Psoas muscle (tissue), 8 donors: ENCODE results near the gene COL23A1. TPM values are rescaled to one million over a fixed set of nuclear protein-coding genes. Genes with fewer than 3 reads are reported as not detected.

Source experiments
- ATAC-seq, 4 donors: fragments of 200-7000 bp; cut with Tn5 transposase; one replicate each; pipeline ENCODE4 v1.9.1; 2020; ENCODE audit warnings: moderate library complexity in 3 of 4, mild to moderate bottlenecking in 2 of 4
- DNase-seq, 2 donors: peaks; one replicate each; pipeline ENCODE4 v3.0.0-alpha.2; 2020
- H3K27ac ChIP-seq: fragments of 200-600 bp; one replicate; pipeline ENCODE4 v1.8.0; 2022
- H3K27me3 ChIP-seq, 3 donors: fragments of 200-600 bp in 1 of 3; one replicate each; pipeline versions ENCODE4 v1.6.1 to v1.8.0; 2013 to 2022; ENCODE audit warnings: low read length in 2 of 3, mild to moderate bottlenecking in 2 of 3, moderate library complexity in 1 of 3; ENCODE audit not compliant: insufficient read depth in 3 of 3
- H3K36me3 ChIP-seq, 2 donors: fragments of 200-600 bp in 1 of 2; one replicate each; pipeline versions ENCODE4 v1.6.1 to v1.8.0; 2013 to 2022; ENCODE audit warnings: low read depth in 1 of 2, mild to moderate bottlenecking in 1 of 2, moderate library complexity in 1 of 2; ENCODE audit not compliant: insufficient read depth in 1 of 2
- H3K4me1 ChIP-seq: fragments of 200-600 bp; one replicate; pipeline ENCODE4 v1.8.0; 2022
- H3K4me3 ChIP-seq: fragments of 200-600 bp; one replicate; pipeline ENCODE4 v1.8.0; 2022; ENCODE audit warnings: mild to moderate bottlenecking
- H3K9me3 ChIP-seq: fragments of 200-600 bp; one replicate; pipeline ENCODE4 v1.8.0; 2022
- CTCF ChIP-seq: fragments of 200-600 bp; IDR thresholded peaks from one replicate; pipeline ENCODE4 v1.8.0; 2022; ENCODE audit warnings: antibody characterized with exemption
- WGBS, 3 donors: extraction: QIAGEN DNeasy Blood & Tissue Kit; methylation state at CpG; one replicate each; pipeline versions ENCODE4 v1.1.6 to v1.1.7; 2013; 5-methylcytosine and 5-hydroxymethylcytosine counted together
- intact Hi-C, 2 donors: fragments of 100-400 bp; cut with DNase I; formaldehyde crosslinking; loops; one replicate each; pipeline versions ENCODE4 v1.11.0 to v1.14.2; 2022
- polyA plus RNA-seq, 3 donors: library from polyadenylated mRNA; stranded (reverse); fragments of 200-250 nt; gene quantifications; one replicate each; pipeline ENCODE4 v1.2.3, GENCODE V29; 2013
- total RNA-seq, 4 donors: library from RNA; stranded (reverse); fragmentation: NEBNext Ultra II Directional in 2 of 4; extraction: Animal tissue kit (Norgen Biotek cat#: 25700) in 2 of 4; gene quantifications; one replicate each; pipeline versions ENCODE4 v1.2.1 to v1.2.4, GENCODE V29; 2021 to 2023
- donor health status: healthy with polysubstance abuse.
- donor health status: DM: no; HTN: no; CAD: no; lungs with moderate emphysema.
- donor health status: Bipolar disorder and iron deficiency.
- donor health status: healthy.
- donor health status: DM: yes; HTN: yes; CAD: no.
- donor health status: DM: no; HTN: no; CAD: no.
- donor health status: DM: no; HTN: no; CAD: no.
- donor health status: DM: yes; HTN: yes; CAD: no.

The COL23A1 gene
- total and polyA plus RNA-seq, 7 donors: 0.66 to 3.0 (median 1.2) TPM

- 83 to 86% (median 86%) methylated on average over 7 of the region's 7 CpGs for WGBS, 3 donors
- Histone ChIP-seq H3K27me3 (peaks cover 0 to 3% (median 0%) of the 10 kb centered on the region in 3 donors), H3K27ac (no peak overlapping the region), H3K4me3 (no peak overlapping the region), H3K9me3 (no peaks in the 10 kb centered on the region), H3K4me1 (no peaks in the 10 kb centered on the region), H3K36me3 (no peaks in the 10 kb centered on the region)
- intact Hi-C loops: no loop called here
- DNase-seq (no peak), ATAC-seq (no peak)
- no peak for TF ChIP-seq CTCF
Measured at GRCh38 chr5:178440181-178440580, 150.0 kb downstream of the COL23A1 start.

- WGBS, 3 donors: 45 to 50% (median 48%) methylated on average over 16 of the region's 16 CpGs
- no peak for TF ChIP-seq CTCF
- Histone ChIP-seq H3K4me3 (no peak overlapping the region), H3K27me3 (peaks cover 0 to 3% (median 0%) of the 10 kb centered on the region in 3 donors), H3K36me3 (no peaks in the 10 kb centered on the region), H3K27ac (no peak overlapping the region), H3K4me1 (no peaks in the 10 kb centered on the region), H3K9me3 (no peaks in the 10 kb centered on the region)
- intact Hi-C loops: no loop called here
- ATAC-seq: no peak
- DNase-seq: no peak
Measured at GRCh38 chr5:178439493-178440180, 150.6 kb downstream of the COL23A1 start.

GRCh38 chr5:178438796-178439195 lies 151.4 kb downstream of the COL23A1 start:
- 78 to 86% (median 79%) methylated on average over 6 of the region's 6 CpGs for WGBS, 3 donors
- no peak for TF ChIP-seq CTCF
- no peaks in the 10 kb centered on the region for H3K4me1 ChIP-seq
- no peak overlapping the region for H3K27ac ChIP-seq
- DNase-seq (no peak), ATAC-seq (no peak)
- intact Hi-C loops: no loop called here
- H3K27me3 ChIP-seq: peaks cover 0 to 3% (median 0%) of the 10 kb centered on the region in 3 donors
- H3K36me3 ChIP-seq: no peaks in the 10 kb centered on the region
- no peak overlapping the region for H3K4me3 ChIP-seq
- no peaks in the 10 kb centered on the region for H3K9me3 ChIP-seq

GRCh38 chr5:178437386-178438075 lies 152.7 kb downstream of the COL23A1 start:
- H3K4me1 ChIP-seq: no peaks in the 10 kb centered on the region
- H3K9me3 ChIP-seq: no peaks in the 10 kb centered on the region
- 92 to 94% (median 94%) methylated on average over 8 of the region's 8 CpGs for WGBS, 3 donors
- H3K36me3 ChIP-seq: no peaks in the 10 kb centered on the region
- no peak overlapping the region for H3K4me3 ChIP-seq
- intact Hi-C loops: no loop called here
- peaks cover 0 to 3% (median 0%) of the 10 kb centered on the region in 3 donors for H3K27me3 ChIP-seq
- H3K27ac ChIP-seq: no peak overlapping the region
- no peak for DNase-seq
- TF ChIP-seq CTCF: no peak
- no peak for ATAC-seq
